GM12878 (cell line): ENCODE results near the gene ARMC2. TPM values are rescaled to one million over a fixed set of nuclear protein-coding genes. Genes with fewer than 3 reads are reported as not detected.

Source experiments
- ATAC-seq: fragments of 200-7000 bp; cut with Tn5 transposase; 3 replicates; pipeline ENCODE4 v1.9.1; 2020; ENCODE audit warnings: mild to moderate bottlenecking, moderate library complexity
- BruUV-seq: library from RNA; stranded (reverse); fragments of 400-500 nt; replicated peaks from 2 replicates; lab custom pipeline; 2021; lab: Mats Ljungman, UMichigan
- CTCF ChIA-PET: fragments of 300-600 bp; sonication (Branson Sonifier 250); formaldehyde crosslinking; extraction: SDS; loops from one replicate; lab custom pipeline; 2021; ENCODE audit warnings: inconsistent platforms; lab: Yijun Ruan, JAX
- POLR2A ChIA-PET: fragments of 350-600 bp; formaldehyde crosslinking; extraction: SDS; loops from one replicate; lab custom pipeline; 2021; ENCODE audit warnings: inconsistent platforms; lab: Charles Lee
- RAD21 ChIA-PET: fragments of 300-600 bp; sonication (Branson Sonifier 250); formaldehyde crosslinking; loops from one replicate; lab custom pipeline; 2023; ENCODE audit warnings: antibody characterized with exemption; ENCODE audit not compliant: unreplicated experiment; lab: Charles Lee
- SMC1A ChIA-PET: fragments of 300-600 bp; sonication (Branson Sonifier 250); formaldehyde crosslinking; loops from one replicate; lab custom pipeline; 2023; ENCODE audit not compliant: unreplicated experiment, uncharacterized antibody; lab: Charles Lee
- DNase-seq: peaks from one replicate; pipeline ENCODE4 v3.0.0-alpha.2; 2011; ENCODE audit warnings: low read depth, low spot score
- FAIRE-seq: peaks from 3 replicates; lab custom pipeline; 2011; peaks lifted over from hg19 to GRCh38; lab: Jason Lieb, UNC
- H2AFZ ChIP-seq: 2 replicates; pipeline ENCODE4 v1.6.0; 2011; ENCODE audit warnings: low read depth, low read length, control low read depth; ENCODE audit not compliant: control insufficient read depth
- H3K27ac ChIP-seq: 2 replicates; pipeline ENCODE4 v1.5.1; 2011; ENCODE audit warnings: control low read depth; ENCODE audit not compliant: control insufficient read depth, insufficient read depth
- H3K27me3 ChIP-seq, 2 experiments: replicated peaks in 1 of 2; 2 replicates each; pipeline versions ENCODE4 v1.6.0 to v1.6.1; 2011; ENCODE audit warnings: low read length in 1 of 2; ENCODE audit not compliant: control insufficient read depth in 2 of 2, insufficient read depth in 2 of 2
- H3K36me3 ChIP-seq, 2 experiments: 2 replicates each; pipeline ENCODE4 v1.5.1; 2011; ENCODE audit warnings: low read length in 1 of 2; ENCODE audit not compliant: control insufficient read depth in 2 of 2, insufficient read depth in 2 of 2
- H3K4me1 ChIP-seq: 2 replicates; pipeline ENCODE4 v1.6.1; 2011; ENCODE audit warnings: mild to moderate bottlenecking, low read length, moderate library complexity, mixed read lengths; ENCODE audit not compliant: control insufficient read depth, insufficient read depth
- H3K4me2 ChIP-seq: 2 replicates; pipeline ENCODE4 v1.6.0; 2011; ENCODE audit warnings: control low read depth; ENCODE audit not compliant: control insufficient read depth, insufficient read depth
- H3K4me3 ChIP-seq: fragments of 200-600 bp; sonication (generic); 2 replicates; pipeline ENCODE4 v1.5.1; 2016
- H3K79me2 ChIP-seq: 2 replicates; pipeline ENCODE4 v1.6.0; 2011; ENCODE audit warnings: low read length; ENCODE audit not compliant: control insufficient read depth, insufficient read depth
- H3K9ac ChIP-seq: 2 replicates; pipeline ENCODE4 v1.8.0; 2011; ENCODE audit warnings: low read length, control low read depth, mixed read lengths; ENCODE audit not compliant: control insufficient read depth, insufficient read depth
- H3K9me3 ChIP-seq: replicated peaks from 3 replicates; pipeline ENCODE4 v1.5.1; 2011; ENCODE audit warnings: mild to moderate bottlenecking, low read length; ENCODE audit not compliant: control insufficient read depth, insufficient read depth
- H4K20me1 ChIP-seq: 2 replicates; pipeline ENCODE4 v1.6.0; 2011; ENCODE audit not compliant: control insufficient read depth, insufficient read depth
- BACH1 ChIP-seq: fragments of 450-650 bp; IDR thresholded peaks from 2 replicates; pipeline ENCODE4 v1.6.1; 2017; ENCODE audit warnings: mild to moderate bottlenecking, borderline replicate concordance
- CBFB ChIP-seq: IDR thresholded peaks from 2 replicates; pipeline ENCODE4 v1.6.1; 2016; ENCODE audit warnings: antibody characterized with exemption, low read depth
- CREB1 ChIP-seq: IDR thresholded peaks from 2 replicates; pipeline ENCODE4 v1.6.1; 2012; ENCODE audit warnings: low read depth, mild to moderate bottlenecking, inconsistent platforms
- DPF2 ChIP-seq: fragments of 450-650 bp; IDR thresholded peaks from 2 replicates; pipeline ENCODE4 v1.6.1; 2017; ENCODE audit warnings: mild to moderate bottlenecking
- EED ChIP-seq: sonication (generic); IDR thresholded peaks from 2 replicates; pipeline ENCODE4 v1.6.1; 2016; ENCODE audit warnings: antibody characterized with exemption, low read depth
- EZH2 ChIP-seq: IDR thresholded peaks from 2 replicates; pipeline ENCODE4 v1.6.1; 2012; ENCODE audit warnings: low read depth, mild to moderate bottlenecking, control low read depth, inconsistent platforms, low read length, borderline replicate concordance; ENCODE audit not compliant: control insufficient read depth
- IKZF1 ChIP-seq: fragments of 450-650 bp; conservative IDR thresholded peaks from 2 replicates; pipeline ENCODE4 v1.6.1; 2017; ENCODE audit warnings: antibody characterized with exemption, mild to moderate bottlenecking
- NFYB ChIP-seq: IDR thresholded peaks from 2 replicates; pipeline ENCODE4 v1.6.1; 2011; ENCODE audit warnings: low read depth, mild to moderate bottlenecking, low read length, improper control_type of control experiment, moderate library complexity; ENCODE audit not compliant: insufficient read depth
- NKRF ChIP-seq: fragments of 450-650 bp; conservative IDR thresholded peaks from 2 replicates; pipeline ENCODE4 v1.6.1; 2017; ENCODE audit warnings: mild to moderate bottlenecking, moderate library complexity
- PKNOX1 ChIP-seq: fragments of 450-650 bp; IDR thresholded peaks from 2 replicates; pipeline ENCODE4 v1.6.1; 2016; ENCODE audit warnings: mild to moderate bottlenecking
- RBBP5 ChIP-seq: fragments of 200-600 bp; sonication (generic); conservative IDR thresholded peaks from 2 replicates; pipeline ENCODE4 v1.6.1; 2016
- ZBTB33 ChIP-seq: fragments of 450-650 bp; IDR thresholded peaks from 2 replicates; pipeline ENCODE4 v1.6.1; 2017; ENCODE audit warnings: mild to moderate bottlenecking
- ZNF687 ChIP-seq: fragments of 450-650 bp; IDR thresholded peaks from 2 replicates; pipeline ENCODE4 v1.6.1; 2017; ENCODE audit warnings: mild to moderate bottlenecking, moderate library complexity
- ZZZ3 ChIP-seq: IDR thresholded peaks from 2 replicates; pipeline ENCODE4 v1.6.1; 2011; ENCODE audit warnings: low read depth; ENCODE audit not compliant: control insufficient read depth, insufficient read length
- WGBS: methylation state at CpG from one replicate; pipeline ENCODE4 v1.1.6; 2016; ENCODE audit warnings: low lambda C conversion rate; ENCODE audit not compliant: insufficient replicate concordance, insufficient coverage; ENCODE audit errors: missing lambda C conversion rate; 5-methylcytosine and 5-hydroxymethylcytosine counted together
- in situ Hi-C: fragments of 300-500 bp; cut with MboI; formaldehyde crosslinking; loops from 9 replicates; pipeline ENCODE4 v1.14.3; 2018; ENCODE audit warnings: mixed read lengths
- intact Hi-C: fragments of 100-400 bp; cut with micrococcal nuclease; formaldehyde crosslinking; loops from one replicate; pipeline ENCODE4 v1.14.2; 2022; ENCODE audit not compliant: unreplicated experiment
- polyA plus RNA-seq, 11 experiments: library from polyadenylated mRNA; depleted of rRNA in 4 of 11; unstranded in 6 of 11; stranded (reverse) in 5 of 11; fragments of >200 nt; fragmentation: Nextera tagmentation in 4 of 11; fragmentation: Illumina TruSeq in 1 of 11; extraction: Ambion mirVana in 4 of 11; extraction: Trizol in 1 of 11; gene quantifications; 1 replicate in 1 of 11; 2 replicates in 10 of 11; pipeline versions ENCODE4 v1.2.1 to v1.2.3, GENCODE V29; 2011 to 2016; ENCODE audit warnings: inconsistent platforms in 2 of 11, missing spikeins in 2 of 11, low read depth in 1 of 11
- total RNA-seq, 4 experiments: library from RNA; depleted of rRNA in 3 of 4; stranded (reverse); fragments of >200 nt in 3 of 4; fragmentation: Illumina TruSeq in 1 of 4; extraction: Trizol in 1 of 4; gene quantifications; 2 replicates each; pipeline versions ENCODE4 v1.2.1 to v1.2.3, GENCODE V29; 2013 to 2021

Gene ARMC2
- total and polyA plus RNA-seq, 10 of the 15 experiments (the other 5 are each of a cell fraction or from before 2014, with no cell fraction given) = 0.06 to 0.33 (median 0.21) TPM; not detected in 5

- 1% methylated on average over 75 of the region's 80 CpGs for WGBS
- DNase-seq = peak; percentile 13
- intact Hi-C loops (no loop called here), in situ Hi-C loops (no loop called here)
- SMC1A ChIA-PET = interaction anchor here (0.8 to 1.3 kb wide), 3 partner anchors 45 to 374 kb away, joined by 3 read pairs; no protein-coding TSS in a partner anchor
- H3K27me3 ChIP-seq = peaks cover 3 to 17% of the 10 kb centered on the region in 2 experiments
- no peak overlapping the region; the same call in 1 of the 2 replicates for H3K9ac ChIP-seq
- H3K27ac ChIP-seq = no peak overlapping the region
- BruUV-seq = no TSS peak
- POLR2A ChIA-PET = no interaction called here
- no peaks in the 10 kb centered on the region for H3K36me3 ChIP-seq
- H3K4me2 ChIP-seq = peak overlapping the region; percentile 98
- CTCF ChIA-PET = interaction anchor here (0.6 to 1.7 kb wide), 4 partner anchors 43 to 79 kb away, joined by 3 to 8 read pairs (median 6); no protein-coding TSS in a partner anchor
- H3K79me2 ChIP-seq = no peaks in the 10 kb centered on the region
- FAIRE-seq = no peak
- H3K9me3 ChIP-seq = no peaks in the 10 kb centered on the region
- peaks cover 9% of the 10 kb centered on the region for H3K4me1 ChIP-seq
- peak overlapping the region; percentile 78 for H2AFZ ChIP-seq
- no peaks in the 10 kb centered on the region for H4K20me1 ChIP-seq
- peak; percentile 99 for ATAC-seq
- RAD21 ChIA-PET = interaction anchor here (1.5 kb wide), 1 partner anchor 373 kb away, joined by 4 read pairs; no protein-coding TSS in a partner anchor
- peak overlapping the region; percentile 78 for H3K4me3 ChIP-seq
- peak; percentile 98 for TF ChIP-seq PKNOX1
- no peak for TF ChIP-seq ZZZ3
- 0 out of 2 replicates have a peak, but pooled peaks have one; percentile 26 for TF ChIP-seq ZNF687
- TF ChIP-seq BACH1 = peak; percentile 67; the same call in 1 of the 2 replicates
- TF ChIP-seq CREB1 = peak; percentile 48; the same call in 1 of the 2 replicates
- no peak for TF ChIP-seq ZBTB33
- no peak for TF ChIP-seq CBFB
- TF ChIP-seq EED = no peak
- TF ChIP-seq DPF2 = peak; percentile 100
- TF ChIP-seq NFYB = peak; percentile 52; the same call in 1 of the 2 replicates
- no peak for TF ChIP-seq EZH2
- TF ChIP-seq IKZF1 = peak; percentile 71
- peak; percentile 59; the same call in 1 of the 2 replicates for TF ChIP-seq NKRF
- TF ChIP-seq RBBP5 = no peak
Measured at GRCh38 chr6:109009236-109009961, 161.2 kb downstream of the ARMC2 start.
